ENCODE results near the gene SPSB2.

GRCh38 chr12:6860116-6860515, 13.0 kb downstream of the SPSB2 start:
- TF ChIP-seq CTCF (IDR thresholded peaks at IDR 0.05): no peak
- no peak for TF ChIP-seq POLR2A (IDR thresholded peaks at IDR 0.05)
- TF ChIP-seq EP300 (IDR thresholded peaks at IDR 0.05): no peak

Data from tibial nerve (tissue), 4 donors.